Heart left ventricle (tissue), 16 donors: ENCODE measurements around the gene RASGEF1C. TPM values are rescaled to one million over a fixed set of nuclear protein-coding genes. Genes with fewer than 3 reads are reported as not detected.

ENCODE experiments used
- ATAC-seq, 4 donors: fragments of 200-7000 bp; cut with Tn5 transposase; one replicate each; pipeline ENCODE4 v1.9.1; 2020 to 2022; ENCODE audit warnings: moderate library complexity in 4 of 4, mild to moderate bottlenecking in 3 of 4, moderate number of reproducible peaks in 1 of 4
- DNase-seq, 5 donors: peaks; one replicate each; pipeline ENCODE4 v3.0.0-alpha.2; 2020
- H3K27ac ChIP-seq, 12 donors: fragments of 200-600 bp; sonication (generic) in 4 of 12; one replicate each; pipeline versions ENCODE4 v1.5.0 to v1.8.0; 2016 to 2022; ENCODE audit warnings: mild to moderate bottlenecking in 2 of 12
- H3K27me3 ChIP-seq, 9 donors: fragments of 200-600 bp; sonication (generic) in 2 of 9; one replicate each; pipeline versions ENCODE4 v1.5.1 to v1.8.0; 2016 to 2022; ENCODE audit warnings: mild to moderate bottlenecking in 3 of 9
- H3K36me3 ChIP-seq, 9 donors: fragments of 200-600 bp; sonication (generic) in 2 of 9; one replicate each; pipeline versions ENCODE4 v1.5.0 to v1.8.0; 2018 to 2022; ENCODE audit warnings: mild to moderate bottlenecking in 2 of 9
- H3K4me1 ChIP-seq, 12 donors: fragments of 200-600 bp; sonication (generic) in 4 of 12; one replicate each; pipeline versions ENCODE4 v1.5.0 to v1.8.0; 2016 to 2022; ENCODE audit warnings: mild to moderate bottlenecking in 3 of 12
- H3K4me3 ChIP-seq, 12 donors: fragments of 200-600 bp; sonication (generic) in 4 of 12; one replicate each; pipeline versions ENCODE4 v1.5.0 to v1.8.0; 2017 to 2022; ENCODE audit warnings: mild to moderate bottlenecking in 9 of 12, moderate library complexity in 4 of 12
- H3K9me3 ChIP-seq, 12 donors: fragments of 200-600 bp; sonication (generic) in 4 of 12; one replicate each; pipeline versions ENCODE4 v1.5.0 to v1.8.0; 2016 to 2022; ENCODE audit warnings: mild to moderate bottlenecking in 1 of 12
- CTCF ChIP-seq, 12 donors: fragments of 200-600 bp; sonication (generic) in 4 of 12; IDR thresholded peaks; one replicate each; pipeline versions ENCODE4 v1.5.0 to v1.8.0; 2018 to 2022; ENCODE audit warnings: antibody characterized with exemption in 12 of 12, mild to moderate bottlenecking in 5 of 12
- POLR2A ChIP-seq, 2 donors: fragments of 450-650 bp; IDR thresholded peaks; one replicate each; pipeline ENCODE4 v1.6.1; 2017; ENCODE audit warnings: antibody characterized with exemption in 2 of 2, mild to moderate bottlenecking in 2 of 2, moderate library complexity in 2 of 2
- WGBS, 4 donors: extraction: QIAGEN DNeasy Blood & Tissue Kit in 2 of 4; methylation state at CpG; one replicate each; pipeline versions ENCODE4 v1.1.5 to v1.1.7; 2013 to 2018; 5-methylcytosine and 5-hydroxymethylcytosine counted together
- intact Hi-C, 10 donors: fragments of 100-400 bp; cut with DNase I; formaldehyde crosslinking; loops; one replicate each; pipeline versions ENCODE4 v1.11.1 to v1.14.2; 2022
- polyA plus RNA-seq, 2 donors: library from polyadenylated mRNA; stranded (reverse); fragments of 200-250 nt; gene quantifications; one replicate each; pipeline ENCODE4 v1.2.3, GENCODE V29; 2013
- total RNA-seq, 9 donors: library from RNA; depleted of rRNA in 2 of 9; stranded (reverse); fragments of >200 nt in 2 of 9; fragmentation: NEBNext Ultra II Directional in 3 of 9; extraction: Animal tissue kit (Norgen Biotek cat#: 25700) in 3 of 9; gene quantifications; one replicate each; pipeline versions ENCODE4 v1.1.0 to v1.2.4, GENCODE V29; 2016 to 2023
- donor health status: ischemic (EF 13 %, LVEDD 7.1; RV severe dilation, severe dysfunction).
- donor health status: healthy with polysubstance abuse.
- donor health status: DM: no; HTN: yes; CAD: no.
- donor health status: DM: no; HTN: no; CAD: no.
- donor health status: ischemic (EF 25% LVEDD 6.9; RV normal size, moderate dysfunction).
- donor health status: ischemic (EF 25% LVEDD 5.7; RV mildly dilated, moderate dysfunction).
- donor health status: healthy.
- donor health status: DM: yes; HTN: yes; CAD: no.
- donor health status: ischemic (EF 35%, LVEDD 5.7; RV mildly dilated, moderate dysfunction).
- donor health status: nonischemic (EF 11% LVEDD 7.7; RV severe dilation, severe dysfunction).
- donor health status: DM: yes; HTN: yes; CAD: no.
- donor health status: PGD.
- donor health status: ischemic (EF 29% LVEDD 5.4; RV normal size, mild dysfunction).
- donor health status: nonischemic (EF 23%, LVEDD 6.1; RV moderate dilation, normal function).

Gene RASGEF1C
- total and polyA plus RNA-seq, 11 donors: 0.14 to 0.75 (median 0.19) TPM; not detected in 4

GRCh38 chr5:180135128-180135955 lies 73.7 kb downstream of the RASGEF1C start:
- H3K36me3 ChIP-seq: no peaks in the 10 kb centered on the region
- H3K4me1 ChIP-seq: peaks cover 0 to 3% (median 0%) of the 10 kb centered on the region in 12 donors
- intact Hi-C loops: no loop called here
- DNase-seq (peak in 2 of 5 donors; percentile 6 to 44), ATAC-seq (peak in 1 of 4 donors; percentile 44)
- no peak overlapping the region for H3K27ac ChIP-seq
- H3K27me3 ChIP-seq: peaks cover 0 to 34% (median 5%) of the 10 kb centered on the region in 9 donors
- TF ChIP-seq CTCF (IDR thresholded peaks at IDR 0.05) (no peak), POLR2A (IDR thresholded peaks at IDR 0.05) (no peak)
- 65 to 73% (median 67%) methylated on average over 13 of the region's 13 CpGs for WGBS, 4 donors
- no peaks in the 10 kb centered on the region for H3K9me3 ChIP-seq
- no peak overlapping the region for H3K4me3 ChIP-seq

- WGBS, 4 donors: 81 to 92% (median 90%) methylated on average over 8 to 9 of the region's 9 CpGs
- Histone ChIP-seq H3K4me1 (peaks cover 0 to 3% (median 0%) of the 10 kb centered on the region in 12 donors), H3K4me3 (no peak overlapping the region), H3K27ac (no peak overlapping the region), H3K36me3 (no peaks in the 10 kb centered on the region), H3K27me3 (peaks cover 0 to 21% (median 0%) of the 10 kb centered on the region in 9 donors), H3K9me3 (no peaks in the 10 kb centered on the region)
- TF ChIP-seq POLR2A (IDR thresholded peaks at IDR 0.05) (no peak), CTCF (IDR thresholded peaks at IDR 0.05) (no peak)
- no peak for ATAC-seq
- no peak for DNase-seq
- intact Hi-C loops: no loop called here
Measured at GRCh38 chr5:180133971-180134508, 75.0 kb downstream of the RASGEF1C start.

- TF ChIP-seq POLR2A (IDR thresholded peaks at IDR 0.05): no peak
- no peak for TF ChIP-seq CTCF (IDR thresholded peaks at IDR 0.05)
- intact Hi-C loops: no loop called here
- DNase-seq (no peak), ATAC-seq (no peak)
- WGBS, 4 donors: 90 to 93% (median 92%) methylated on average over 4 of the region's 4 CpGs
- Histone ChIP-seq H3K4me1 (peaks cover 0 to 3% (median 0%) of the 10 kb centered on the region in 12 donors), H3K27me3 (peaks cover 0 to 16% (median 0%) of the 10 kb centered on the region in 9 donors), H3K9me3 (no peaks in the 10 kb centered on the region), H3K36me3 (no peaks in the 10 kb centered on the region), H3K27ac (no peak overlapping the region), H3K4me3 (no peak overlapping the region)
Measured at GRCh38 chr5:180133551-180133950, 75.5 kb downstream of the RASGEF1C start.

GRCh38 chr5:180133060-180133459 lies 76.0 kb downstream of the RASGEF1C start:
- DNase-seq (no peak), ATAC-seq (no peak)
- intact Hi-C loops: no loop called here
- WGBS, 4 donors: 72 to 83% (median 78%) methylated on average over 9 of the region's 9 CpGs
- H3K4me3 ChIP-seq: no peak overlapping the region
- H3K27me3 ChIP-seq: peaks cover 0 to 15% (median 0%) of the 10 kb centered on the region in 9 donors
- H3K36me3 ChIP-seq: no peaks in the 10 kb centered on the region
- TF ChIP-seq POLR2A (IDR thresholded peaks at IDR 0.05): no peak
- no peak for TF ChIP-seq CTCF (IDR thresholded peaks at IDR 0.05)
- no peaks in the 10 kb centered on the region for H3K9me3 ChIP-seq
- peaks cover 0 to 3% (median 0%) of the 10 kb centered on the region in 12 donors for H3K4me1 ChIP-seq
- no peak overlapping the region for H3K27ac ChIP-seq
